HCT116 (cell line): ENCODE results near the gene AKAP14.

ENCODE experiments used
- CTCF ChIP-seq, 3 experiments: fragments of 200-600 bp in 1 of 3; sonication (generic) in 1 of 3; IDR thresholded peaks in 2 of 3; conservative IDR thresholded peaks in 1 of 3; 2 replicates each; pipeline ENCODE4 v1.5.1; 2012 to 2017; ENCODE audit warnings: low read depth in 2 of 3, low read length in 2 of 3, antibody characterized with exemption in 1 of 3, borderline replicate concordance in 1 of 3, control low read depth in 1 of 3, mild to moderate bottlenecking in 1 of 3, mixed read lengths in 1 of 3, mixed run types in 1 of 3, moderate library complexity in 1 of 3; ENCODE audit not compliant: insufficient read depth in 1 of 3
- EZH2phosphoT487 ChIP-seq: fragments of 200-600 bp; IDR thresholded peaks from 2 replicates; pipeline ENCODE4 v1.6.1; 2018; ENCODE audit warnings: antibody characterized with exemption, borderline replicate concordance
- FOSL1 ChIP-seq: IDR thresholded peaks from 2 replicates; pipeline ENCODE4 v1.6.1; 2012; ENCODE audit warnings: low read depth
- MAX ChIP-seq: IDR thresholded peaks from 2 replicates; pipeline ENCODE4 v1.6.1; 2012
- POLR2A ChIP-seq: IDR thresholded peaks from 2 replicates; pipeline ENCODE4 v1.7.0; 2011; ENCODE audit warnings: borderline replicate concordance; ENCODE audit not compliant: insufficient read depth, insufficient read length; ENCODE audit errors: extremely low read depth
- REST ChIP-seq: IDR thresholded peaks from 2 replicates; pipeline ENCODE4 v1.6.1; 2012; ENCODE audit warnings: low read depth
- SIN3A ChIP-seq: IDR thresholded peaks from 2 replicates; pipeline ENCODE4 v1.6.1; 2012; ENCODE audit warnings: low read depth
- SP1 ChIP-seq: IDR thresholded peaks from 2 replicates; pipeline ENCODE4 v1.6.1; 2012; ENCODE audit warnings: low read depth
- YY1 ChIP-seq: IDR thresholded peaks from 2 replicates; pipeline ENCODE4 v1.6.1; 2011; ENCODE audit warnings: low read length, low read depth, moderate library complexity, mild to moderate bottlenecking; ENCODE audit not compliant: insufficient replicate concordance; ENCODE audit errors: extremely low read depth
- ZBTB33 ChIP-seq: IDR thresholded peaks from 2 replicates; pipeline ENCODE4 v1.6.1; 2011; ENCODE audit warnings: mild to moderate bottlenecking, low read length, moderate library complexity; ENCODE audit not compliant: insufficient replicate concordance; ENCODE audit errors: extremely low read depth

- no peak for TF ChIP-seq EZH2phosphoT487
- no peak for TF ChIP-seq YY1
- no peak for TF ChIP-seq SIN3A
- no peak for TF ChIP-seq CTCF (IDR thresholded peaks at IDR 0.05 in 2 of 3, conservative IDR thresholded peaks at IDR 0.05 in 1 of 3; ENCODE audit: borderline replicate concordance in 1 of 3, insufficient read depth in 1 of 3, low read depth in 2 of 3, low read length in 2 of 3)
- no peak for TF ChIP-seq FOSL1
- TF ChIP-seq REST = no peak
- TF ChIP-seq POLR2A = no peak
- no peak for TF ChIP-seq SP1
- no peak for TF ChIP-seq MAX
- no peak for TF ChIP-seq ZBTB33
These were observed 20.6 kb downstream of the AKAP14 start for GRCh38 chrX:119916310-119916709.
